SJCRH30 (cell line): ENCODE data around the gene TSPAN2. TPM values are rescaled to one million over a fixed set of nuclear protein-coding genes. Genes with fewer than 3 reads are reported as not detected.

Experiments
- DNase-seq, 2 experiments: peaks; one replicate each; pipeline ENCODE4 v3.0.0-alpha.2; 2015 to 2020
- H3K27ac ChIP-seq: fragments of 250-450 bp; sonication (Bioruptor Pico); 2 replicates; pipeline ENCODE4 v1.5.1; 2020; ENCODE audit warnings: mild to moderate bottlenecking, moderate library complexity
- H3K27me3 ChIP-seq: fragments of 250-450 bp; sonication (Bioruptor Pico); 2 replicates; pipeline ENCODE4 v1.5.1; 2020; ENCODE audit warnings: mild to moderate bottlenecking, moderate library complexity
- H3K36me3 ChIP-seq: fragments of 250-450 bp; sonication (Bioruptor Pico); 2 replicates; pipeline ENCODE4 v1.5.1; 2020; ENCODE audit warnings: mild to moderate bottlenecking, moderate library complexity
- H3K4me1 ChIP-seq: fragments of 250-450 bp; sonication (Bioruptor Pico); 2 replicates; pipeline ENCODE4 v1.5.1; 2020; ENCODE audit warnings: mild to moderate bottlenecking, moderate library complexity
- H3K4me3 ChIP-seq: fragments of 250-450 bp; sonication (Bioruptor Pico); 2 replicates; pipeline ENCODE4 v1.5.1; 2020; ENCODE audit warnings: mild to moderate bottlenecking, moderate library complexity
- H3K9me3 ChIP-seq: fragments of 250-450 bp; sonication (Bioruptor Pico); replicated peaks from 2 replicates; pipeline ENCODE4 v1.5.1; 2020; ENCODE audit warnings: mild to moderate bottlenecking, moderate library complexity
- total RNA-seq: library from RNA; depleted of rRNA; stranded (reverse); fragments of >200 nt; shearing (Covaris generic); gene quantifications from 2 replicates; pipeline ENCODE4 v1.2.3, GENCODE V29; 2014; rRNA removed

Gene TSPAN2
- total RNA-seq, 1 experiment from 2014 or later, result 0.02 TPM

DNA sequence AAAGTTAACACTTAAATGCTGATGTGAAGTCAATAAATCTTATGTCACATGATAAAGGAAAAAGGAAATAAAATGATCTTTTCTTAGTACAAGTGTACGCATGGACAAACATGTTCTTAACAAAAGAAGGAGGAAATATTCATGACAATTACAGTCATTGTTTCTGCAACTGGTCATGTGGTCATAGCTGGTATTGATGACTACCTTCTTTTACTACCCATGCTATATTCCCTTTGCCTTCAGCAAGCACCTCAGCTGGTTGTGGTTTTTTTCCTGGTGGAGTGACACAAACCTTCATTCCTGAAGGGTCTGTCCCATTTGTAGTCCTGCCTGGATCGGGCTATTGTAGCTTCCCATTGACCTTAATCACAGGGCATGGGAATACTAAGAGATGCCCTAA is 83.1 kb downstream of the TSPAN2 start:
- no peak overlapping the region for H3K27ac ChIP-seq
- no peak overlapping the region for H3K4me3 ChIP-seq
- H3K9me3 ChIP-seq, result no peaks in the 10 kb centered on the region
- no peaks in the 10 kb centered on the region for H3K36me3 ChIP-seq
- 0 out of 2 replicates have a peak, but pooled peaks cover 3% of the 10 kb centered on the region for H3K27me3 ChIP-seq
- no peaks in the 10 kb centered on the region for H3K4me1 ChIP-seq
- no peak for DNase-seq

Other genes with a start within 250 kb of the TSPAN2 start
- not detected in 2 replicates for gene SYCP1, start 234.6 kb downstream of the TSPAN2 start, total RNA-seq
- not detected in 2 replicates for gene TSHB, start 59.7 kb downstream of the TSPAN2 start, total RNA-seq
- 0.32 TPM in 1 of 2 replicates, not detected in the other for gene NGF, start 248.7 kb upstream of the TSPAN2 start, total RNA-seq